22Rv1 (cell line): Measurements from ENCODE around the gene VSNL1.

Source experiments
- H3K27ac ChIP-seq: fragments of 450-650 bp; 2 replicates; pipeline ENCODE4 v1.5.1; 2017
- ZFX ChIP-seq: fragments of 450-650 bp; IDR thresholded peaks from 2 replicates; pipeline ENCODE4 v1.6.1; 2017; ENCODE audit warnings: antibody characterized with exemption, borderline replicate concordance
- TF ChIP-seq, protein P1 (sequence below): fragments of 450-650 bp; IDR thresholded peaks from 2 replicates; pipeline ENCODE4 v1.5.1; 2017; ENCODE audit warnings: mild to moderate bottlenecking

Gene VSNL1

GRCh38 chr2:17672583-17673317 is 132.3 kb downstream of the VSNL1 start:
- TF ChIP-seq ZFX, result no peak
- TF ChIP-seq, protein P1, sequence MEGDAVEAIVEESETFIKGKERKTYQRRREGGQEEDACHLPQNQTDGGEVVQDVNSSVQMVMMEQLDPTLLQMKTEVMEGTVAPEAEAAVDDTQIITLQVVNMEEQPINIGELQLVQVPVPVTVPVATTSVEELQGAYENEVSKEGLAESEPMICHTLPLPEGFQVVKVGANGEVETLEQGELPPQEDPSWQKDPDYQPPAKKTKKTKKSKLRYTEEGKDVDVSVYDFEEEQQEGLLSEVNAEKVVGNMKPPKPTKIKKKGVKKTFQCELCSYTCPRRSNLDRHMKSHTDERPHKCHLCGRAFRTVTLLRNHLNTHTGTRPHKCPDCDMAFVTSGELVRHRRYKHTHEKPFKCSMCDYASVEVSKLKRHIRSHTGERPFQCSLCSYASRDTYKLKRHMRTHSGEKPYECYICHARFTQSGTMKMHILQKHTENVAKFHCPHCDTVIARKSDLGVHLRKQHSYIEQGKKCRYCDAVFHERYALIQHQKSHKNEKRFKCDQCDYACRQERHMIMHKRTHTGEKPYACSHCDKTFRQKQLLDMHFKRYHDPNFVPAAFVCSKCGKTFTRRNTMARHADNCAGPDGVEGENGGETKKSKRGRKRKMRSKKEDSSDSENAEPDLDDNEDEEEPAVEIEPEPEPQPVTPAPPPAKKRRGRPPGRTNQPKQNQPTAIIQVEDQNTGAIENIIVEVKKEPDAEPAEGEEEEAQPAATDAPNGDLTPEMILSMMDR, result no peak
- no peak overlapping the region for H3K27ac ChIP-seq

DNA sequence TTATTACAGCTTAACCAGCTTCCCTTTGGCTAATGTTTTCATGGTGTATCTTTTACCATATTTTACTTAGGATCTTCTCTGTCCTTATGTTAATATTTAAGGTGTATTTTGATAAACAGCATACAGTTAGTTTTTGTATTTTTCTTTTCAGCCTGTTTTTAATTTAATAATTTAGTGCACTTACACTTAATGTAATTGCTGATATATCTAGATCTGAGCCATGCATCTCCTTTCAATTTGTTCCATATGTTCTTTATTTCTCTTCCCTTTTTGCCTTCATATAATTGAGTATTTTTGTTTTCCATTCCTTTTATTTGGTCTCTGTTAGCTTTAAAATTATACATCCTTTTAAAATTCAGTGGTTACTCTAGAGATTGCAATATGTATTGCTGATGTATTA is 134.3 kb downstream of the VSNL1 start:
- TF ChIP-seq, protein P1, result no peak
- no peak for TF ChIP-seq ZFX
- no peak overlapping the region for H3K27ac ChIP-seq

- TF ChIP-seq, protein P1, result no peak
- TF ChIP-seq ZFX, result no peak
- no peak overlapping the region for H3K27ac ChIP-seq
Observed at GRCh38 chr2:17680119-17680518, 139.6 kb downstream of the VSNL1 start.

DNA sequence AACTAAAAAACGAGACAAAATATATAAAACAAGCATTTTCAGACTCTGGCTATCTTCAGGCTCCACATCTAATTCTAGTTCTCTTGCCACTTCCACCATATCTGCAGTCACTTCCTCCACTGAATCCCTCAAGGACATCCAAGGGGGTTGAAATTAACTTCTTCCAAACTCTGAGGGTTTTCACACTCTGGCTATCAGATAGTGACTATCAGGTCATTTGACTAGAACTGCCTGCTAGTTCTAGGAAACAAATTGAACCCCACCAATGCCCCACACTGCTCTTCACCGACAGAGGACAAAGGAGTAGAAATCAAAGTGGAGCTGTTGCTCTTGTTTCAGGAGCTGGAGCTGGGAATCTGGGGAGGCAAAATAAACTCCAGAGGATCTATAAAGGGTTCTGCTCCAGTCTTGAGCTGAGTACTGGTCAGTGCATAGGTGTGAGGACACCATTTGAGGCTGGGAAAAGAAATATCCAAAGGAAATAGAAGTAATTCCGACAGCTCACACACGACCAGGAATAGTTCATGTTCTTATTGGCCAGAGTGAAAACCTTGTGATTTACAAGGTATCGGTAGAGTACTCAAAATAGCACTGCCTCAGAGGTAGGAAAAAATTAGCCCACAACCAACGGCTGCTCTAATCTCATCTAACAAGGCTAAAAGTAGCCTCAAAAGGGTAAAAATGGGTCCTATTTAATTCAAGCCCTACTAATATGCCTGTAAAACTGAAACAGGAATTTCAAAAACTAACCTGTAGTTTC is 141.8 kb downstream of the VSNL1 start:
- TF ChIP-seq, protein P1, result no peak
- no peak for TF ChIP-seq ZFX
- H3K27ac ChIP-seq, result no peak overlapping the region

DNA sequence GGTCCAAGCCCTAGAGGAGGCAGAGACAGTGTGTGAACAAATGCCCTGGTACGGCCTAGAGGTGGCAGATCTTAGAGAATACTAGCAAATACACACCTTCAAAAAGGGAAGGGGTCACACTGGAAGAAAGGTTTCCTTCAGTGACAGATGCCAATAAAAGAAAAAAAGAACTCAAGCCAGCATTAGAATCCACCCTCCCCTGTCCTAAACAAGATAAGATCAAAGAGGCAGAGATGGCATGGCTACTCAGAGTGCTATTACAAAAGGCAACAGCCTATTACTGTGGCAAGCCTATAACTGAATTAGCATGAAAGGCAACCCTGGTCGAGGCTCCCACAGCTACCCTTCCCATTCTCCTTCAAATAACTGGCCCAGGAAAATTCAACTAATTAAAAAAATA is 143.5 kb downstream of the VSNL1 start:
- no peak overlapping the region for H3K27ac ChIP-seq
- TF ChIP-seq, protein P1, result no peak

- no peak overlapping the region for H3K27ac ChIP-seq
- TF ChIP-seq ZFX, result no peak
- TF ChIP-seq, protein P1, result no peak
Observed at GRCh38 chr2:17688600-17688999, 148.1 kb downstream of the VSNL1 start.

- TF ChIP-seq, protein P1, result no peak
- TF ChIP-seq ZFX, result no peak
- no peak overlapping the region for H3K27ac ChIP-seq
Observed at GRCh38 chr2:17689010-17689409, 148.5 kb downstream of the VSNL1 start.
